LoVo (cell line): Measurements from ENCODE around the gene TMED6.
"Not testable (repeated sequence)": the region's sequence is repeated elsewhere in the genome, so short reads cannot be mapped to it uniquely, and the experiment has no call there.

Experiments used
- DNase-seq: peaks from one replicate; pipeline ENCODE4 v3.0.0-alpha.2; 2016; ENCODE audit warnings: low spot score

TMED6 gene

DNA sequence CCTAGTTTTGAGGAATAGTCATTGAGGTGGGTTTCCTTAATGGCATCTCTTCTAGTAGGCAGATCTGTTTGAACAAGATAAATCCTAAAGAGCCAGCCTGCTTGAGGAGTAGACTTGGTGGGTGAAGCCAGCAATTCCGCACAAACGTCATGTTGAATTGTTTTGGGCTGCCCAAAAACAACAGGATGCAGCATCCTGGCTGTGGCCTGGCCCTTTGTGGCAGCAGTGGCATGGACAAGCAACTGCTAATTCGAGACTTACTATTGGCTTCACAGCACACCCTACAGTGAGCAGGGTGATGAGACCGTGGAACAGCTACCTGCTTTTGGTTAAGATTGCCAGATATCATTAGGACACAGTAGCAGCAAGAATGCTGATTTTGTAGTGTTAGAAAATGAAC lies 49.7 kb downstream of the TMED6 start:
- DNase-seq, result no peak

DNA sequence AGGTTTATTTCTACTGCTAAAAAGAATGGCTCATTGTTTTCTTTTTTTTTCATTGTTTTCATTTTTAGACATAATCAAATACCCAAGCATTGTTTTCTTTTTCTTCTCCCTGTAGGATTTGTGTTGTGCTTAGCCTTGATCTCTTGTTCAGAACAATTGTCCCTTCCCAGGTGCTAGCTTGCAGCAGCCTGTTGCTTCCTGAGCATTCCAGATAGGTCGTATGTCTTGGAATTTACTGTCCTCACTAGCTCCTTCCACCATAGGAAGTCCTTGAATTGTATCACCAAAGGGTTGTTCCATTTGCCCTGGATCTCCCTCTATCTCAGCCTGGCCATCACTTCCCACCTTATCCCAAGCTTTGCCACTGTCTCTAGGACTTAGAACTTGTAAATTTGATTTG lies 50.4 kb downstream of the TMED6 start:
- no peak for DNase-seq

DNA sequence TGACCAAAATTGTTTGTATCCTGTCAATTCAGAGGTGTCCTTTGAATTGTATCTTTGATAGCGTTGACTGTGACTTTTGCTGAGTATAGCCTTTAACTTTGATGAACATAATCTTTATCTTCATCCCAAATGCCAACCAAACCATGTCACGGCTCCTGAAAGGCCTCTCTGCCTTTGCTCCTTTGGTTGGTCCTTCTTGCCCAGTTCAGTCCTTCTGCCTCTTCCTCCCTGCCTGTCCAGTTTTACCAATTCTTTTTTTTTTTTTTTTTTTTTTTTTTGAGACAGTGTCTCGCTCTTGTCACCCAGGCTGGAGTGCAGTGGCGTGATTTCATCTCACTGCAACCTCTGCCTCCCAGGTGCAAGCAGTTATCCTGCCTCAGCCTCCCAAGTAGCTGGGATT lies 53.3 kb downstream of the TMED6 start:
- no peak for DNase-seq

DNA sequence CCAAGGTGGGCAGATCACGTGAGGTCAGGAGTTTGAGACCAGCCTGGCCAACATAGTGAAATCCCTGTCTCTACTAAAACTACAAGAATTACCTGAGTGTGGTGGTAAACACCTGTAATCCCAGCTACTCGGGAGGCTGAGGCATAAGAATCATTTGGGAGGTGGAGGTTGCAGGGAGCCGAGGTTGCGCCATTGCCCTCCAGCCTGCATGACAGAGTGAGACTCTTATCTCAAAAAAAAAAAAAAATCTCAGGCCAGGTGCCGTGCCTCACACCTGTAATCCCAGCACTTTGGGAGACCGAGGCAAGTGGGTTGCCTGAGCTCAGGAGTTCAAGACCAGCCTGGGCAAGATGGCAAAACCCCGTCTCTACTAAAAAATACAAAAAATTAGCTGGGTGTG lies 54.8 kb downstream of the TMED6 start:
- DNase-seq, result not testable (repeated sequence)

- DNase-seq, result no peak
Observed at GRCh38 chr16:69294051-69294450, 57.5 kb downstream of the TMED6 start.

- no peak for DNase-seq
Observed at GRCh38 chr16:69293401-69293800, 58.2 kb downstream of the TMED6 start.
